HG02973 (cell line): ENCODE measurements around the gene LRRFIP1.

Experiments used
- ATAC-seq: cut with Tn5 transposase; IDR thresholded peaks from one replicate; pipeline ENCODE4 v1.9.1; 2021; ENCODE audit warnings: moderate library complexity; ENCODE audit not compliant: unreplicated experiment

The LRRFIP1 gene

GRCh38 chr2:237638176-237638575 lies 10.8 kb downstream of the LRRFIP1 start:
- no peak for ATAC-seq

- no peak for ATAC-seq
Measured at GRCh38 chr2:237639052-237639835, 11.9 kb downstream of the LRRFIP1 start.

- ATAC-seq, result no peak
Measured at GRCh38 chr2:237639836-237640220, 12.4 kb downstream of the LRRFIP1 start.

GRCh38 chr2:237640493-237640998 lies 13.2 kb downstream of the LRRFIP1 start:
- ATAC-seq, result no peak

GRCh38 chr2:237642038-237642734 lies 14.8 kb downstream of the LRRFIP1 start:
- ATAC-seq, result no peak

- ATAC-seq, result no peak
Measured at GRCh38 chr2:237643066-237643465, 15.7 kb downstream of the LRRFIP1 start.

GRCh38 chr2:237643582-237644380 lies 16.4 kb downstream of the LRRFIP1 start:
- ATAC-seq, result no peak

GRCh38 chr2:237644381-237644703 lies 17.0 kb downstream of the LRRFIP1 start:
- ATAC-seq, result no peak

- ATAC-seq, result no peak
Measured at GRCh38 chr2:237645261-237645660, 17.9 kb downstream of the LRRFIP1 start.

GRCh38 chr2:237647176-237648015 lies 20.0 kb downstream of the LRRFIP1 start:
- no peak for ATAC-seq

GRCh38 chr2:237648016-237648381 lies 20.6 kb downstream of the LRRFIP1 start:
- no peak for ATAC-seq

- no peak for ATAC-seq
Measured at GRCh38 chr2:237649541-237650454, 22.4 kb downstream of the LRRFIP1 start.

- ATAC-seq, result no peak
Measured at GRCh38 chr2:237650455-237650850, 23.1 kb downstream of the LRRFIP1 start.

- no peak for ATAC-seq
Measured at GRCh38 chr2:237651761-237652160, 24.4 kb downstream of the LRRFIP1 start.

- ATAC-seq, result no peak
Measured at GRCh38 chr2:237652181-237652580, 24.8 kb downstream of the LRRFIP1 start.

- no peak for ATAC-seq
Measured at GRCh38 chr2:237652854-237653253, 25.5 kb downstream of the LRRFIP1 start.

- no peak for ATAC-seq
Measured at GRCh38 chr2:237653776-237654558, 26.6 kb downstream of the LRRFIP1 start.

- no peak for ATAC-seq
Measured at GRCh38 chr2:237657063-237657462, 29.7 kb downstream of the LRRFIP1 start.

GRCh38 chr2:237660381-237660900 lies 33.1 kb downstream of the LRRFIP1 start:
- no peak for ATAC-seq
